Upper lobe of left lung (tissue), 6 donors: ENCODE results near the gene CDK5R1. TPM values are rescaled to one million over a fixed set of nuclear protein-coding genes. Genes with fewer than 3 reads are reported as not detected.
A peak's percentile ranks its signal among the peaks of the same experiment; 100 is the strongest.

Experiments
- ATAC-seq, 2 donors: fragments of 200-7000 bp; cut with Tn5 transposase; one replicate each; pipeline ENCODE4 v1.9.1; 2022; ENCODE audit warnings: mild to moderate bottlenecking in 2 of 2, moderate library complexity in 2 of 2; ENCODE audit not compliant: low FRiP score in 2 of 2
- DNase-seq, 2 donors: peaks; one replicate each; pipeline ENCODE4 v3.0.0-alpha.2; 2019 to 2020
- H3K27ac ChIP-seq, 4 donors: fragments of 200-600 bp; sonication (generic); one replicate each; pipeline ENCODE4 v1.5.1; 2016 to 2019
- H3K27me3 ChIP-seq, 4 donors: fragments of 200-600 bp; sonication (generic); one replicate each; pipeline ENCODE4 v1.5.1; 2017 to 2019
- H3K36me3 ChIP-seq, 4 donors: fragments of 200-600 bp; sonication (generic); one replicate each; pipeline ENCODE4 v1.5.1; 2016 to 2019
- H3K4me1 ChIP-seq, 4 donors: fragments of 200-600 bp; sonication (generic); one replicate each; pipeline ENCODE4 v1.5.1; 2018 to 2019
- H3K4me3 ChIP-seq, 4 donors: fragments of 200-600 bp; sonication (generic); one replicate each; pipeline ENCODE4 v1.5.1; 2017 to 2019; ENCODE audit warnings: mild to moderate bottlenecking in 2 of 4, moderate library complexity in 1 of 4
- H3K9me3 ChIP-seq, 4 donors: fragments of 200-600 bp; sonication (generic); one replicate each; pipeline ENCODE4 v1.5.1; 2018 to 2019
- EP300 ChIP-seq, 4 donors: sonication (generic); formaldehyde crosslinking; IDR thresholded peaks; one replicate each; pipeline ENCODE4 v1.5.1; 2017; ENCODE audit warnings: antibody characterized with exemption in 4 of 4, control low read depth in 2 of 4
- POLR2A ChIP-seq, 4 donors: fragments of 450-650 bp; IDR thresholded peaks; one replicate each; pipeline ENCODE4 v1.5.1; 2016 to 2017; ENCODE audit warnings: antibody characterized with exemption in 4 of 4, mild to moderate bottlenecking in 2 of 4
- POLR2AphosphoS5 ChIP-seq, 2 donors: sonication (generic); formaldehyde crosslinking; IDR thresholded peaks; one replicate each; pipeline ENCODE4 v1.5.1; 2017; ENCODE audit warnings: antibody characterized with exemption in 2 of 2
- WGBS, 2 donors: methylation state at CpG; one replicate each; pipeline ENCODE4 v1.1.5; 2017 to 2018; 5-methylcytosine and 5-hydroxymethylcytosine counted together
- total RNA-seq, 6 donors: library from RNA; depleted of rRNA in 4 of 6; stranded (reverse); fragments of >200 nt in 4 of 6; gene quantifications; one replicate each; pipeline versions ENCODE4 v1.1.0 to v1.2.1, GENCODE V29; 2016 to 2021
- TF ChIP-seq, protein P1 (sequence below), 6 experiments: fragments of 450-650 bp in 4 of 6; fragments of 200-600 bp in 2 of 6; sonication (generic) in 2 of 6; IDR thresholded peaks; one replicate each; pipeline ENCODE4 v1.5.1; 2016 to 2019; ENCODE audit warnings: antibody characterized with exemption in 6 of 6
- donor health status: DM: no; HTN: no; CAD: no; lungs with moderate emphysema.
- donor health status: DM: no; HTN: yes; CAD: no; lungs with severe emphysema.

The CDK5R1 gene
- total RNA-seq, 6 donors from 2014 or later = 0.76 to 3.1 (median 1.5) TPM

DNA sequence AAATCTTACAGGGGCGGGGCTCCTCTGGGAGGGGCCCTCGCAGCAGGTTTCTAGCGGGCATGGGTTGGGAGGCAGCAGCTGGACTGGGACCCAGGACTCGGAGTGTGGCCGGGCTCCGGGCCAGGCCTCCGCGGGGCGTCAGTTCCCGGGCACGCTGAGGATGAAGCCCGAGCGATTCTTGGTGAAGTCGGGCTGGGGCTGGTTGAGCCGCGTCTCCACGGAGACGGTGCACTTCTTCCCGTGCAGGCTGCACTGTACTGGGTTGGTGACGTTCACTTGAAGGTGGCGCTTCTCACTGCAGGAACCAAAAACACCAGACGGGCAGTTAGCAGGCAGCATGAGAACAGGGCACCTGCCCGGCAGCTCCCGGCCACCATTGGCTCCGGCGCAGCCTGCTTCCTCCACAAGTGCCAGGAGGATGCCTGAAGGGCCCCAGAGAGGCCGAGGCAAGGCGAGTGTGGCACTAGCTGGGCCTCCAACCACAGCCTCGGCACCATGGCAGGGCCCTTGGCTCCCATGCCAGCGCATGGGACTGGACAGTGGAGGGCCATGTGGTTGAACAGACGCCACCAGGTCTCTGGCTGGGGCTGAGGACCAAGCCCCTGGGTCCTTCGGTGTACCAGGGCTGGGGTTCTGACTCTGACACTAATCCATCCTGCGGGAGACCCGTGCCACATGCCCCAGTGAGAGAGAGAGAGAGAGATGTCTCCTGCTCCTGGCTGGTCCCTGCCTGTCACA lies 8.0 kb downstream of the CDK5R1 start:
- Histone ChIP-seq H3K4me1 (peaks cover 15 to 26% (median 20%) of the 10 kb centered on the region in 4 donors), H3K36me3 (peaks cover 0 to 8% (median 0%) of the 10 kb centered on the region in 4 donors), H3K27me3 (no peaks in the 10 kb centered on the region), H3K9me3 (no peaks in the 10 kb centered on the region), H3K4me3 (no peak overlapping the region), H3K27ac (no peak overlapping the region)
- 78 to 90% methylated on average over 9 to 32 of the region's 34 CpGs for WGBS, 2 donors
- DNase-seq = peak in 1 of 2 donors; percentile 72
- peak; percentile 2 to 13 for ATAC-seq
- TF ChIP-seq POLR2AphosphoS5 (IDR thresholded peaks at IDR 0.05) (no peak), POLR2A (IDR thresholded peaks at IDR 0.05) (no peak), EP300 (IDR thresholded peaks at IDR 0.05) (no peak)
- TF ChIP-seq, protein P1, sequence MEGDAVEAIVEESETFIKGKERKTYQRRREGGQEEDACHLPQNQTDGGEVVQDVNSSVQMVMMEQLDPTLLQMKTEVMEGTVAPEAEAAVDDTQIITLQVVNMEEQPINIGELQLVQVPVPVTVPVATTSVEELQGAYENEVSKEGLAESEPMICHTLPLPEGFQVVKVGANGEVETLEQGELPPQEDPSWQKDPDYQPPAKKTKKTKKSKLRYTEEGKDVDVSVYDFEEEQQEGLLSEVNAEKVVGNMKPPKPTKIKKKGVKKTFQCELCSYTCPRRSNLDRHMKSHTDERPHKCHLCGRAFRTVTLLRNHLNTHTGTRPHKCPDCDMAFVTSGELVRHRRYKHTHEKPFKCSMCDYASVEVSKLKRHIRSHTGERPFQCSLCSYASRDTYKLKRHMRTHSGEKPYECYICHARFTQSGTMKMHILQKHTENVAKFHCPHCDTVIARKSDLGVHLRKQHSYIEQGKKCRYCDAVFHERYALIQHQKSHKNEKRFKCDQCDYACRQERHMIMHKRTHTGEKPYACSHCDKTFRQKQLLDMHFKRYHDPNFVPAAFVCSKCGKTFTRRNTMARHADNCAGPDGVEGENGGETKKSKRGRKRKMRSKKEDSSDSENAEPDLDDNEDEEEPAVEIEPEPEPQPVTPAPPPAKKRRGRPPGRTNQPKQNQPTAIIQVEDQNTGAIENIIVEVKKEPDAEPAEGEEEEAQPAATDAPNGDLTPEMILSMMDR (IDR thresholded peaks at IDR 0.05) = no peak

DNA sequence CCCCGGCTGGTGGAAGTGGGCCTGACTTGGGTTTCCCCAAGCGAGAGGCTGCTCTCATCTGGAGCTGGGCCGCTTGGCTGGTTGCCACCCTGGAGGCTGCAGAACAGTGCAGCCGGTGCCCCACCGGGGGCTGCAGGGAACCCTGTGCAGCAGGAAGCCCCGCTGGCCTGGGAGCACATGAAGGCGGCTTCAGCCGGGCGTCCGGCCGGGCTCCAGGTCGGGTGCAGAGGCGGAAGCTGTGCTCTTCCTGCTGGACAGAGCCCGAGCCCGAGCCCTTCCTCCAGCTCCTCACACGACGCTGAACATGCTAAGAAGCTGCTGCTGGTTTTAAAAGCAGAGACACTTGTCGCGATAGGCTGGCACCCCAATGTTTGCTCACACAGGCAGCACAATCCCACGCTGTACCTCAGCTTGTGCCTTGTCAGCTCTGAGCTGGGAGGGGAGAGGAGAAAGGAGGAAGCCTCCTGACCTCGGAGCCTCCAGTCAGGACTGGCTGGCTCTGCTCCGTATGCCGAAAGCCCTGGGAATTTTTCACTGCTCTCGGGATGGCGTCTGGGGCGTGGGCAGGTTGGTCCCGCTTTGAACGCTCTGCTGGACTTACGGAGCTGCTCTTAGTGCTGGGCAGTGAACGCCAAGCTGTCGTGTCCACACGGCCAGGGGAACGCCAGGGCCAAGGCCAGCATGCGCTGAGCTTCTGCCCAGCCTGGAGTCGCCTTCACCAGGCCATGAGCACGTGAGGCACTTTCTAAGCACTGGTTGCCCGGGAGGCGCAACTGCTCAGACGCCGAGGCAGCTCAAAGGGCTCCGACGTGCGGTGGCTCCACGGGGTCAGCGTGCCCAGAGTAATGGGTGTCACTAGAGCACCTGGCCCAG lies 8.8 kb downstream of the CDK5R1 start:
- Histone ChIP-seq H3K27me3 (no peaks in the 10 kb centered on the region), H3K4me1 (peaks cover 15 to 26% (median 20%) of the 10 kb centered on the region in 4 donors), H3K27ac (no peak overlapping the region), H3K4me3 (peak overlapping the region in 1 of 4 donors; percentile 21), H3K9me3 (no peaks in the 10 kb centered on the region), H3K36me3 (peaks cover 0 to 8% (median 0%) of the 10 kb centered on the region in 4 donors)
- DNase-seq = peak in 1 of 2 donors; percentile 85
- TF ChIP-seq POLR2A (IDR thresholded peaks at IDR 0.05) (no peak), POLR2AphosphoS5 (IDR thresholded peaks at IDR 0.05) (no peak), EP300 (IDR thresholded peaks at IDR 0.05) (no peak)
- TF ChIP-seq, protein P1 (IDR thresholded peaks at IDR 0.05) = no peak
- 72 to 75% methylated on average over 12 to 44 of the region's 45 CpGs for WGBS, 2 donors
- peak in 1 of 2 donors; percentile 41 for ATAC-seq

DNA sequence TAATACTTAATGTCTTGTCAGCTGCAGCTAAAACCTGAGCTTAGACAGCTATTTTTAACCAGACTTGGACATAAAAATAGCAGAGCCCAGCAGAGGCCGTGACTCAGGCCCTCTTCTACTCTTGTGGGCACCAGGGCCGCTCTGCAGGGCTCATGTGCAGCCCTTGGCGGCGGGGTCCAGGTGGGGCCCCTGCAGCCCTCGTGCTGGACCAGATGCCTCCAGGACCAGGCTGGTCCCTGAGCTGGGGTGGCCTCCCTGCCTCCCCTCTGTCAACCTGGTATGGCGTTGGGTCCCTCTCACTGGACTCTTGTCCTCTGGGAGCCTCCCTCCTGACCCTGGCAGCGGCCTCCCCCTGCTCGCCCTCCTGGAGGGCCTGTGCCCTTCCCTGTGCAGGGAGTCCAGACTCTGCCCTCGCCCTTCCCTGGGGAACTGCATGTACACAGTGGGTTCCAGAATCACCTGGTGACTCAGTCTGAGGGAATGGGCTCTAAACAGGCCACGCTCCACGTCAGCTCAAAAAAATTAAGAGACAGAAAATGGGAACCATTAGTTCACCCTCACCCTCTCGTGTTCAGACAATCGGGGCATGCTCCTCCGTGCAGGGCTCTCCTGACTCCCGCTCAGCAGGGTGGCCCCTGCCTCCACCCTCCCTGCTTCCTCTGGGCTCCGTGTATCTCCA lies 9.7 kb downstream of the CDK5R1 start:
- 85 to 92% methylated on average over 14 to 16 of the region's 16 CpGs for WGBS, 2 donors
- H3K27ac ChIP-seq = no peak overlapping the region
- no peak overlapping the region for H3K4me3 ChIP-seq
- H3K36me3 ChIP-seq = peaks cover 0 to 8% (median 0%) of the 10 kb centered on the region in 4 donors
- no peaks in the 10 kb centered on the region for H3K9me3 ChIP-seq
- DNase-seq (peak in 1 of 2 donors; percentile 57), ATAC-seq (no peak)
- H3K27me3 ChIP-seq = no peaks in the 10 kb centered on the region
- no peak for TF ChIP-seq EP300 (IDR thresholded peaks at IDR 0.05)
- TF ChIP-seq, protein P1 (IDR thresholded peaks at IDR 0.05) = no peak
- TF ChIP-seq POLR2A (IDR thresholded peaks at IDR 0.05) = no peak
- no peak for TF ChIP-seq POLR2AphosphoS5 (IDR thresholded peaks at IDR 0.05)
- peaks cover 15 to 26% (median 20%) of the 10 kb centered on the region in 4 donors for H3K4me1 ChIP-seq

DNA sequence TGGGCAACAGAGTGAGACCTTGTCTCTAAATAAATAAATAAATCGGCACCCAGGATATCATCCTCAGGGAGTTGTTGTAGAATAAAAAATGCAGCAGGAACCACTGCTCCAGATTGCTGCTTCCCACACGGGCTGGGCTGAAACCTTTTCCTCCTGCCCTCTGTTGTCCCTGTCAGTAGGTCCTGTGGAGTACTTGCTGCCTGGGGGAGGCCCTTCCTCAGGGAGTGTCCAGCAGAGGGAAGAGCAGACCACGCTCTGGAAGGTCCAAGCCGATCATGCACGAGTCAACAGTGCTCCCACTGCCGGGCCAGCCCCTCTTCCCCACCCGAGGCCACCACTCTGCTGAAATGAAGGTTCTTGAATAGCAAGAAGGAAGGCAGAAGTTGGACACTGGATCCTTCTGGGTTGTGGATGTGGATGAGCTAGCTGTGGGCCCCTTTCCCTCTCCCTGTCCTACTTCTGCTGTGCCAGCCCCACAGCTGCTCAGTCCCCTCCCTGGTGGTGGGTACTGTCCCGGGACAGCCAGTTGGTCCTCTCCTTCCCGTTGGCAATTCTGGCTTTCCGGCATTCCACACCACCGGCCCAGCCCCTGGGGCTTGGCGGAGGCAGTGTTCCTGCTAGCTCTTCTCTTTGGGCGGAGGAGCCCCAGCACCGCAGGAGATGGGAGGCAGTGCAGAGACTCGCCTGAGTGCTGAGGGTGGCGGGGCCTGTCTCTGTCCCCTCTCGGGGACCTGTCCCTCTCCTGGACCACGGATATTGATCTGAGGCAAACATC lies 10.8 kb downstream of the CDK5R1 start:
- ATAC-seq (no peak), DNase-seq (peak in 1 of 2 donors; percentile 64)
- no peak overlapping the region for H3K27ac ChIP-seq
- peaks cover 0 to 8% (median 0%) of the 10 kb centered on the region in 4 donors for H3K36me3 ChIP-seq
- H3K4me1 ChIP-seq = peaks cover 10 to 29% (median 20%) of the 10 kb centered on the region in 4 donors
- no peak overlapping the region for H3K4me3 ChIP-seq
- 85 to 90% methylated on average over 11 to 18 of the region's 18 CpGs for WGBS, 2 donors
- H3K27me3 ChIP-seq = no peaks in the 10 kb centered on the region
- TF ChIP-seq POLR2A (IDR thresholded peaks at IDR 0.05) = no peak
- TF ChIP-seq POLR2AphosphoS5 (IDR thresholded peaks at IDR 0.05) = no peak
- TF ChIP-seq EP300 (IDR thresholded peaks at IDR 0.05) = no peak
- TF ChIP-seq, protein P1 (IDR thresholded peaks at IDR 0.05) = no peak
- no peaks in the 10 kb centered on the region for H3K9me3 ChIP-seq
